H1 (cell line): ENCODE measurements around the gene ADCY3. TPM values are rescaled to one million over a fixed set of nuclear protein-coding genes. Genes with fewer than 3 reads are reported as not detected.
"Not testable (repeated sequence)": the region's sequence is repeated elsewhere in the genome, so short reads cannot be mapped to it uniquely, and the experiment has no call there.

Experiments
- CTCF ChIA-PET: fragments of 300-600 bp; sonication (Branson Sonifier 250); formaldehyde crosslinking; loops from one replicate; lab custom pipeline; 2021; ENCODE audit not compliant: partially characterized antibody; lab: Charles Lee
- POLR2A ChIA-PET: fragments of 300-600 bp; sonication (Branson Sonifier 250); formaldehyde crosslinking; loops from one replicate; lab custom pipeline; 2021; ENCODE audit warnings: inconsistent platforms; ENCODE audit not compliant: partially characterized antibody; lab: Charles Lee
- DNase-seq, 2 experiments: peaks; one replicate each; pipeline versions ENCODE4 v3.0.0 to v3.0.0-alpha.2; 2010 to 2022; ENCODE audit warnings: low spot score in 2 of 2, low read depth in 1 of 2, mixed read lengths in 1 of 2
- FAIRE-seq: peaks from 2 replicates; lab custom pipeline; 2011; peaks lifted over from hg19 to GRCh38; lab: Jason Lieb, UNC
- H2AFZ ChIP-seq: 2 replicates; pipeline ENCODE4 v1.8.1; 2012; ENCODE audit warnings: low read length, inconsistent platforms
- H2AK5ac ChIP-seq: 2 replicates; pipeline ENCODE4 v1.6.1; 2013; ENCODE audit warnings: low read depth, low read length
- H2BK120ac ChIP-seq: replicated peaks from 2 replicates; pipeline ENCODE3; 2013; ENCODE audit warnings: low read depth, low read length, inconsistent platforms
- H2BK12ac ChIP-seq: 2 replicates; pipeline ENCODE4 v1.6.1; 2013; ENCODE audit warnings: low read depth, low read length
- H2BK15ac ChIP-seq: 2 replicates; pipeline ENCODE4 v1.6.1; 2013; ENCODE audit warnings: low read length
- H2BK20ac ChIP-seq: 2 replicates; pipeline ENCODE4 v1.6.1; 2013; ENCODE audit warnings: low read length
- H2BK5ac ChIP-seq: 2 replicates; pipeline ENCODE4 v1.6.1; 2013; ENCODE audit warnings: low read depth, low read length
- H3K14ac ChIP-seq: 2 replicates; pipeline ENCODE4 v1.6.1; 2013; ENCODE audit warnings: inconsistent platforms; ENCODE audit not compliant: insufficient read length
- H3K18ac ChIP-seq: 2 replicates; pipeline ENCODE4 v1.6.1; 2013; ENCODE audit warnings: low read length; ENCODE audit errors: extremely low read depth
- H3K23ac ChIP-seq: 2 replicates; pipeline ENCODE4 v1.6.1; 2013; ENCODE audit warnings: inconsistent platforms; ENCODE audit not compliant: insufficient read length
- H3K23me2 ChIP-seq: 2 replicates; pipeline ENCODE4 v1.6.1; 2013; ENCODE audit warnings: low read depth, low read length
- H3K27ac ChIP-seq: 2 replicates; pipeline ENCODE4 v1.6.1; 2011; ENCODE audit warnings: low read depth, low read length, inconsistent platforms
- H3K27me3 ChIP-seq, 4 experiments: replicated peaks in 1 of 4; 1 replicate in 1 of 4; 2 replicates in 3 of 4; pipeline versions ENCODE4 v1.6.1 to v1.8.1; 2011 to 2013; ENCODE audit warnings: low read length in 3 of 4, mild to moderate bottlenecking in 3 of 4, inconsistent platforms in 2 of 4, mixed read lengths in 2 of 4, moderate library complexity in 1 of 4; ENCODE audit not compliant: control insufficient read depth in 3 of 4, insufficient read depth in 3 of 4; ENCODE audit errors: extremely low read depth in 1 of 4
- H3K36me3 ChIP-seq, 4 experiments: 2 replicates each; pipeline versions ENCODE4 v1.6.1 to v1.8.1; 2011 to 2013; ENCODE audit warnings: mild to moderate bottlenecking in 4 of 4, low read length in 3 of 4, moderate library complexity in 2 of 4, control low read depth in 1 of 4, inconsistent platforms in 1 of 4; ENCODE audit not compliant: insufficient read depth in 4 of 4, control insufficient read depth in 2 of 4
- H3K4ac ChIP-seq: replicated peaks from 2 replicates; pipeline ENCODE3; 2013; ENCODE audit warnings: low read length, low read depth, mixed read lengths, inconsistent platforms; ENCODE audit not compliant: insufficient read length
- H3K4me1 ChIP-seq, 4 experiments: replicated peaks in 1 of 4; 1 replicate in 1 of 4; 2 replicates in 3 of 4; pipeline versions ENCODE4 v1.6.1 to v1.8.1; 2011 to 2013; ENCODE audit warnings: low read length in 3 of 4, inconsistent platforms in 2 of 4, mixed read lengths in 1 of 4; ENCODE audit not compliant: insufficient read depth in 4 of 4, control insufficient read depth in 3 of 4
- H3K4me2 ChIP-seq, 2 experiments: 2 replicates each; pipeline versions ENCODE4 v1.6.1 to v1.8.1; 2011 to 2013; ENCODE audit warnings: low read depth in 2 of 2, low read length in 2 of 2, control low read depth in 1 of 2, inconsistent platforms in 1 of 2, mild to moderate bottlenecking in 1 of 2; ENCODE audit not compliant: insufficient read depth in 1 of 2
- H3K4me3 ChIP-seq, 4 experiments: fragments of 200-600, 300-600 bp in 1 of 4; sonication (generic), shearing (Covaris generic), sonication (Bioruptor Twin) in 1 of 4; 2 replicates each; pipeline versions ENCODE4 v1.5.1 to v1.8.1; 2011 to 2016; ENCODE audit warnings: low read length in 4 of 4, low read depth in 3 of 4, control low read depth in 2 of 4, inconsistent platforms in 2 of 4, mild to moderate bottlenecking in 2 of 4, mixed read lengths in 1 of 4, moderate library complexity in 1 of 4; ENCODE audit not compliant: insufficient read depth in 2 of 4; ENCODE audit errors: extremely low read depth in 1 of 4
- H3K56ac ChIP-seq: replicated peaks from 2 replicates; pipeline ENCODE3; 2013; ENCODE audit warnings: low read depth, mild to moderate bottlenecking, mixed read lengths, low read length, inconsistent platforms; ENCODE audit not compliant: insufficient read length
- H3K79me1 ChIP-seq: 2 replicates; pipeline ENCODE4 v1.6.1; 2013; ENCODE audit warnings: low read depth, low read length, control low read depth
- H3K79me2 ChIP-seq, 2 experiments: 2 replicates each; pipeline versions ENCODE4 v1.6.1 to v1.8.1; 2012 to 2013; ENCODE audit warnings: low read length in 2 of 2, mild to moderate bottlenecking in 2 of 2, inconsistent platforms in 1 of 2; ENCODE audit not compliant: insufficient read depth in 2 of 2, control insufficient read depth in 1 of 2
- H3K9ac ChIP-seq, 4 experiments: replicated peaks in 1 of 4; 1 replicate in 1 of 4; 2 replicates in 3 of 4; pipeline versions ENCODE4 v1.6.1 to v1.8.1; 2011 to 2013; ENCODE audit warnings: low read depth in 3 of 4, low read length in 3 of 4, control low read depth in 2 of 4, mild to moderate bottlenecking in 2 of 4, moderate library complexity in 2 of 4, inconsistent platforms in 1 of 4; ENCODE audit errors: extremely low read depth in 1 of 4
- H3K9me3 ChIP-seq, 2 experiments: 2 replicates each; pipeline versions ENCODE4 v1.6.1 to v1.8.1; 2012 to 2013; ENCODE audit warnings: mild to moderate bottlenecking in 2 of 2, moderate library complexity in 2 of 2, control low read depth in 1 of 2, inconsistent platforms in 1 of 2, low read depth in 1 of 2, low read length in 1 of 2, mixed read lengths in 1 of 2; ENCODE audit not compliant: insufficient read depth in 2 of 2
- H4K20me1 ChIP-seq, 2 experiments: replicated peaks in 1 of 2; 2 replicates each; pipeline versions ENCODE3 to v1.8.1; 2011 to 2013; ENCODE audit warnings: inconsistent platforms in 2 of 2, low read length in 2 of 2, mild to moderate bottlenecking in 1 of 2; ENCODE audit not compliant: insufficient read depth in 2 of 2, control insufficient read depth in 1 of 2
- H4K5ac ChIP-seq: 2 replicates; pipeline ENCODE4 v1.6.1; 2013; ENCODE audit warnings: low read length, low read depth, mixed read lengths, inconsistent platforms; ENCODE audit not compliant: insufficient read length
- H4K8ac ChIP-seq: 2 replicates; pipeline ENCODE4 v1.8.0; 2013; ENCODE audit warnings: mild to moderate bottlenecking, moderate library complexity, low read length, inconsistent platforms; ENCODE audit not compliant: insufficient read depth; ENCODE audit errors: extremely low read depth
- H4K91ac ChIP-seq: replicated peaks from 2 replicates; pipeline ENCODE3; 2013; ENCODE audit warnings: low read length, mixed read lengths, inconsistent platforms; ENCODE audit not compliant: insufficient read length
- WGBS, 2 experiments: shearing (Covaris generic) in 1 of 2; methylation state at CpG; one replicate each; pipeline versions ENCODE4 v1.1.6 to v1.1.7; 2013 to 2015; ENCODE audit warnings: low lambda C conversion rate in 2 of 2, mixed read lengths in 2 of 2, inconsistent platforms in 1 of 2, low coverage in 1 of 2, missing lambda C conversion rate in 1 of 2; ENCODE audit not compliant: insufficient replicate concordance in 2 of 2, insufficient coverage in 1 of 2, insufficient read length in 1 of 2; ENCODE audit errors: extremely low coverage in 1 of 2, missing lambda C conversion rate in 1 of 2; 5-methylcytosine and 5-hydroxymethylcytosine counted together
- polyA plus RNA-seq, 7 experiments: library from polyadenylated mRNA; depleted of rRNA in 3 of 7; stranded (reverse) in 5 of 7; unstranded in 2 of 7; fragments of >200 nt in 5 of 7; fragments of 200-250 nt in 2 of 7; gene quantifications; 1 replicate in 5 of 7; 2 replicates in 1 of 7; 4 replicates in 1 of 7; pipeline versions ENCODE4 v1.2.1 to v1.2.3, GENCODE V29; 2011 to 2013; ENCODE audit warnings: missing spikeins in 2 of 7, mixed read lengths in 2 of 7
- total RNA-seq: library from RNA; stranded (reverse); fragmentation: NEBNext Ultra II Directional; extraction: Animal tissue kit (Norgen Biotek cat#: 25700); gene quantifications from 2 replicates; pipeline ENCODE4 v1.2.1, GENCODE V29; 2021

ADCY3 gene
- total and polyA plus RNA-seq, 2 of the 8 experiments (the other 6 are each of a cell fraction or from before 2014, with no cell fraction given) = 45.1 to 52.9 TPM

DNA sequence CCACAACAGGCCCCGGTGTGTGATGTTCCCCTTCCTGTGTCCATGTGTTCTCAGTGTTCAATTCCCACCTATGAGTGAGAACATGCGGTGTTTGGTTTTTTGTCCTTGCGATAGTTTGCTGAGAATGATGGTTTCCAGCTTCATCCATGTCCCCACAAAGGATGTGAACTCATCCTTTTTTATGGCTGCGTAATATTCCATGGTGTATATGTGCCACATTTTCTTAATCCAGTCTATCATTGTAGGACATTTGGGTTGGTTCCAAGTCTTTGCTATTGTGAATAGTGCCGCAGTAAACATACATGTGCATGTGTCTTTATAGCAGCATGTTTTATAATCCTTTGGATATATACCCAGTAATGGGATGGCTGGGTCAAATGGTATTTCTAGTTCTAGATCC lies 119.5 kb downstream of the ADCY3 start:
- peaks cover 5 to 40% (median 23%) of the 10 kb centered on the region in 4 experiments for H3K36me3 ChIP-seq
- not testable (repeated sequence) for H2BK5ac ChIP-seq, H3K4ac ChIP-seq, H3K9me3 ChIP-seq, H3K23me2 ChIP-seq, H2BK20ac ChIP-seq, H2AK5ac ChIP-seq, H2BK15ac ChIP-seq, H4K20me1 ChIP-seq, H3K56ac ChIP-seq, H2BK12ac ChIP-seq, H3K14ac ChIP-seq, H3K27ac ChIP-seq, H4K5ac ChIP-seq, DNase-seq, H3K27me3 ChIP-seq, H3K4me2 ChIP-seq, H3K18ac ChIP-seq, H3K23ac ChIP-seq, H3K79me1 ChIP-seq, H2BK120ac ChIP-seq, H4K8ac ChIP-seq, H3K4me1 ChIP-seq, H2AFZ ChIP-seq, H4K91ac ChIP-seq, H3K9ac ChIP-seq, FAIRE-seq, H3K4me3 ChIP-seq
- H3K79me2 ChIP-seq = peaks cover 12 to 49% of the 10 kb centered on the region in 2 experiments
- ChIA-PET POLR2A (interaction anchor here (1.7 to 2.0 kb wide), 2 partner anchors 19 to 23 kb away, joined by 4 to 5 read pairs; no protein-coding TSS in a partner anchor), CTCF (interaction anchor here (1.7 kb wide), 1 partner anchor 27 kb away, joined by 6 read pairs; no protein-coding TSS in a partner anchor)
- 90% methylated on average over 3 of the region's 5 CpGs; no CpG with 5 or more reads in 1 of the 2 experiments for WGBS, 2 experiments
